GM21423 (cell line): ENCODE data around the gene GCDH.
"Not testable (repeated sequence)": the region's sequence is repeated elsewhere in the genome, so short reads cannot be mapped to it uniquely, and the experiment has no call there.

Experiments
- ATAC-seq: cut with Tn5 transposase; IDR thresholded peaks from one replicate; pipeline ENCODE4 v1.9.1; 2021; ENCODE audit warnings: mild to moderate bottlenecking, moderate library complexity; ENCODE audit not compliant: unreplicated experiment

Gene GCDH

DNA sequence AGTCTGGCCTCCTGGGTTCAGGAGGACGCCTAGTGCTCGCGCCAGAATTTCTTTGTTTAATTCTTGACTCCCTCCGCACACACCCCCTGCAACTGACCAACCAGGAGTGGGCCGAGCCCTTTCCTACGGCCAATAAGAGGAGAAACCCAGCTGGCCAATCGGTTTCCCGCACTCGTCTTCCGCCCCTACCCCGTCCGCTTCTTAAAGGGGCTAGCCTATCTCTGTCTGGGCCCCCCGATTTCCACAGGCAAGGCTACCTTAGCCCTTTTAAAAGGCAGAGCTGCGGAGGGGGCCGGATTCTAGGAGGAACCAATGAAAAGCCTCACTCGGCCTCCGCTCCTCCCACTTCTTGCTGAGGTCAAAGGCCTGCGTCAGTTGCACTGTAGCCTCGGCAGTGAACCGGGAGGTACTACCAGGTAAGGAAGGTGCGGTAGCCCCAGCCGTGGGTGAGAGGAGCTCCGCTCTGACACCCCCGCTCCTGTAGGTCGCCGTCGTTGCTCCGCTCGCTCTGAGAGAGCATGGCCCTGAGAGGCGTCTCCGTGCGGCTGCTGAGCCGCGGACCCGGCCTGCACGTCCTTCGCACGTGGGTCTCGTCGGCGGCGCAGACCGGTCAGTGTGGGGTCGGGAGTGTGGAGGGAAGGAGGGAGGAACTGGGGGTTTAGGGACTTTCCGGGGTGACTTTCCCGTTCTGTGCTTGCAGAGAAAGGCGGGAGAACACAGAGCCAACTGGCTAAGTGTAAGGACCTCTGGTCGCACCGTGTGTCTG, at the start of gene GCDH:
GCDH (plus strand) TSS at position 374 of the 766 bp plus-strand sequence; CDS start at position 519, 145 bp downstream.
- peak; percentile 88 for ATAC-seq

GRCh38 chr19:12842511-12842910, 48.4 kb upstream of the GCDH start:
- ATAC-seq: no peak

GRCh38 chr19:12843328-12843727, 47.6 kb upstream of the GCDH start:
- ATAC-seq: no peak

- ATAC-seq: no peak
Measured at GRCh38 chr19:12843999-12844732, 46.8 kb upstream of the GCDH start.

GRCh38 chr19:12846613-12847012, 44.3 kb upstream of the GCDH start:
- not testable (repeated sequence) for ATAC-seq

DNA sequence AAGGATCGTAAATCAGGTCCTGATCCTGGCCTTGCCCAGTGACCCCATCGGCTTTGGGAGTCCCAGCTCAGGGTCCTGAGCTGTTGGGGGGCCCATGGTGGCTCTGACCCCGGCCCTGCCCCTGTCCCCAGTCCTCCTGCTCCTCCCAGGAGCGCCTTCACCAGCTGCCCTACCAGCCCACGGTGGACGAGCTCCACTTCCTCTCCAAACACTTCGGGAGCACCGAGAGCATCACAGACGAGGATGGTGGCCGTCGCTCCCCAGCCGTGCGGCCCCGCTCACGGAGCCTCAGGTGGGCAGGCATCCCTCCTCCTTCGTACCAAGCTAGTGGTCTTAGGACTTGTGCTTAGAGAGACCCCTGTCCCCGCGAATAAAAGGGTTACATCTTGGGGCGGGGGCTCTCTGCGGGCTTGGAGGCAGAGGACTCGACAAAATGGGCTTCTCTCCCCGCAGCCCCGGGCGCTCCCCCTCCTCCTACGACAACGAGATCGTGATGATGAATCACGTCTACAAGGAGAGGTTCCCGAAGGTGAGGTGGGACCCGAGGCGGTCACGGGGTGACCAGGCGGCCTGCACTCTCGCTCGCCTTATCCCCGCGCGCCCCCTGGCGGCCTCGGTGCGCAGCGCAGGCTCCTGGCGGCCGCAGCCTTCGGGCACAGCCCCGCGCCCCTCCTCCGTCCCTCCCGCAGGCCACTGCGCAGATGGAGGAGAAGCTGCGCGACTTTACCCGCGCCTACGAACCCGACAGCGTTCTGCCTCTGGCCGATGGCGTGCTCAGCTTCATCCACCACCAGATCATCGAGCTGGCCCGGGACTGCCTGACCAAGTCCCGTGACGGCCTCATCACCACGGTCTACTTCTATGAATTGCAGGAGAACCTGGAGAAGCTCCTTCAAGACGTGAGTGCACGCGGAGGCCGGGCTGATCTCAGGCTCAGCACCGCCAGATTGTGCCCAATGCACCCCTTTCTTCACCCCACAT, 43.5 kb upstream of the GCDH start:
- peak; percentile 68 for ATAC-seq

GRCh38 chr19:12856653-12857052, 34.3 kb upstream of the GCDH start:
- ATAC-seq: no peak

DNA sequence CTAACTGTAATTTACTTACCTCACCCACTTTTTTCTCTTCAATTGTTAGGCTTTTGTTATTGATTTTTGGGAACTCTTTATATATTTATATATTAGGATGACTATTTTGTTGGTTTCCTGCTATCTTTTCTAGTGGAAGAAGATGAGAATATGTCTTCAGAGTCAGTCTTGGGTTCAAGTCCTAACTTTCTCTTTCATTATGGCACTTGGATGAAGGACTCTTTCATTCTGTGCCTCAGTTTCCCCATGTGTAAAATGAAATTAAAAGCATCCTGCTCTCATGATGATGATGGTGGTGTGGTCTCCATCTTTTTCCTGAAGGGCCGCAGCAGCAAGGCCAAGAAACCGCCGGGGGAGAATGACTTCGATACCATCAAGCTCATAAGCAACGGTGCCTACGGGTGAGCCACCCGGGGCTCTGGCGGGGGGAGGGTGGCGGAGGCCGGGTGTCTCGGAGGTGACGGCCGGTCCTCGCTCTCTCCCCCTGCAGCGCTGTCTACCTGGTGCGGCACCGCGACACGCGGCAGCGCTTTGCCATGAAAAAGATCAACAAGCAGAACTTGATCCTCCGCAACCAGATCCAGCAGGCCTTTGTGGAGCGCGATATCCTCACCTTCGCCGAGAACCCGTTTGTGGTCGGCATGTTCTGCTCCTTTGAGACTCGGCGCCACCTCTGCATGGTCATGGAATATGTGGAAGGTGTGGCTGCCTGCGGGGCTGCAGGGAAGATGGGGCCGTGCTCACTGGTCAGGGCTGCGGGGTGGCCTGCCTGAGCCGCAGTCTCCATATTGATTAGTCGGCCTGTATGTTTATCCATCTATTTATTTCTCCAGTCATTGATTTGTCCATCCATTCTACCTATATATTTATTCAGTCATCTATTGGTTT, 32.7 kb upstream of the GCDH start:
- no peak for ATAC-seq

GRCh38 chr19:12859546-12859945, 31.4 kb upstream of the GCDH start:
- no peak for ATAC-seq

DNA sequence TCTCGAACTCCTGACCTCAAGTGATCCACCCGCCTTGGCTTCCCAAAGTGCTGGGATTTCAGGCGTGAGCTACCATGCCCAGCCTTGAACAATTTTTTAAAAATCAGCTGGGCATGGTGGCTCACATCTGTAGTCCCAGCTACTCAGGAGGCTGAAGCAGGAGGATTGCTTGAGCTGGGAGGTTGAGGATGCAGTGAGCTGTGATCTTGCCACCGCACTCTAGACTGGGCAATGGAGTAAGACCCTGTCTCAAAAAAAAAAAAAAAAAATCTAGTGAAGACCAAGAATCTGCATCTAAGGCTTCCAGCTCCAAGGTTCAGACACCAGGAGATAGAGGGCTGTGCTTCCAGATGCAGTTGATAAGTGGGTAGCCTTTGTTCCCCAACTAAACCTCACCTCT, 26.8 kb upstream of the GCDH start:
- no peak for ATAC-seq

DNA sequence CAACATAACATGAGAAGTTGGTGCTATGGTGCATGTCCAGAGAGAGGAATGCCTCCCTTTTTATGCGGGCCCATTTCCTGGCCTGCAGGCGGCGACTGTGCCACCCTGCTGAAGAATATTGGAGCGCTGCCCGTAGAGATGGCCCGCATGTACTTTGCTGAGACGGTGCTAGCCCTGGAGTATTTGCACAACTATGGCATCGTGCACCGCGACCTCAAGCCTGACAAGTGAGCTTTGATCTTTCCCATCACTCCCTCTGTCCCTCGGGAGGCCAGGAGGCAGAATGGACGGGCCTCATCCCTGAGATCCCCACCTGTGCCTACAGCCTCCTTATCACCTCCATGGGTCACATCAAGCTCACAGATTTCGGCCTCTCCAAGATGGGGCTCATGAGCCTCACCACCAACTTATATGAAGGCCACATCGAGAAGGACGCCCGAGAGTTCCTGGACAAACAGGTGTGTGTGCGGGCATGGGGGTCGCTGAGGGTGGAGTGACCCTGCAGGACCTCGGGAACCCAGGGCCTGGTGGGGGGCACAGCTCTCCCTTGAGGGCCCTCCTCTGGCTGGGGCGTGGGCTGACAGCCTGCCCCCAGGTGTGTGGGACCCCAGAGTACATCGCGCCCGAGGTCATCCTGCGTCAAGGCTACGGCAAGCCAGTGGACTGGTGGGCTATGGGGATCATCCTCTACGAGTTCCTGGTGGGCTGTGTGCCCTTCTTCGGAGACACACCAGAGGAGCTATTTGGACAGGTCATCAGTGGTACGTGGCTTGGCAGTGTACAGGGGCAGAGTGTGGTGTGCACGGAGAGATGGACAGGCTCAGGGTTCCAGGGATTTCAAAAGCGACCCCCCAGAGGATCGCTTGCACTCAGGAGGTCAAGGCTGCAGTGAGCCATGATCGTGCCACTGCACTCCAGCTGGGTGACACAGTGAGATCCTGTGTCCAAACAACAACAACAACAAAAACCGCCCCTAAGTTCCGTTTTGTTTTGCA, 25.9 kb upstream of the GCDH start:
- no peak for ATAC-seq

GRCh38 chr19:12865746-12866415, 25.1 kb upstream of the GCDH start:
- ATAC-seq: no peak

- no peak for ATAC-seq
Measured at GRCh38 chr19:12866416-12867119, 24.4 kb upstream of the GCDH start.

DNA sequence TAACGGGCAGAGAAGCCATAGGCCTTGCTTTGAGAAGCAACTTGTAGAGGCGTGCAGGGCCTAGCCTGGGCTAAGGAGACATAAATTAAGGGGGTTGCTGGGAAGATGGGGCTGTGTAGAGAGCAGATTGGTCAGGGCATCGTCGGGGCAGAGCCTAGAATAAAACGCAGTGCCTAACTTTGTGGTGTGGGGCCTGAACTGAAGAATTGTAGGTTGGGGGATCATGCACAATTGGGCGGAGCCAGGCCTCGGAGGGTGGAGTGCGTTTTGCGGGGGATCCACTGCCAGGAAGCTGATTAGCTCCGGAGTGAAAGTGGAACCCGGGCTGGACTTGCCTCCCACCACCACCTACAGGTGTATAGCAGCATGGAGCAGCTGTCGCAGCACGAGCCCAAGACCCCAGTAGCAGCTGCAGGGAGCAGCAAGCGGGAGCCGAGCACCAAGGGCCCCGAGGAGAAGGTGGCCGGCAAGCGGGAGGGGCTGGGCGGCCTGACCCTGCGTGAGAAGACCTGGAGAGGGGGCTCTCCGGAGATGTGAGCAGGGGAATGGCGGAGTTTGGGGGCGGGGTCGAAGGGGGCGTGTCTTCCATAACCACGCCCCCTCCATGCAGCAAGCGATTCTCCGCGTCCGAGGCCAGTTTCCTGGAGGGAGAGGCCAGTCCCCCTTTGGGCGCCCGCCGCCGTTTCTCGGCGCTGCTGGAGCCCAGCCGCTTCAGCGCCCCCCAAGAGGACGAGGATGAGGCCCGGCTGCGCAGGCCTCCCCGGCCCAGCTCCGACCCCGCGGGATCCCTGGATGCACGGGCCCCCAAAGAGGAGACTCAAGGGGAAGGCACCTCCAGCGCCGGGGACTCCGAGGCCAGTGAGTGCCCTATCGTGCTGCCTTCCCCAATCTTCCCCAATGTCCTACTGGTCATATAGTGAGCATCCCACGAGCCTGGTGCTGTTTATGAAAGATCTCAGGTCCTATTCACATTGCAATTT, 23.6 kb upstream of the GCDH start:
- peak; percentile 61 for ATAC-seq

GRCh38 chr19:12868540-12869112, 22.3 kb upstream of the GCDH start:
- no peak for ATAC-seq

GRCh38 chr19:12871681-12872080, 19.3 kb upstream of the GCDH start:
- no peak for ATAC-seq
